Stimulated activated CD8-positive, alpha-beta memory T cell treated with anti-CD3 and anti-CD28 coated beads, Interleukin-15, amount 100 ng/mL, for 1 hour (primary cell): ENCODE data around the gene GPR42.

Experiments
- DNase-seq: peaks from one replicate; pipeline ENCODE4 v3.0.0-alpha.2; 2020; ENCODE audit warnings: low read depth

Gene GPR42

GRCh38 chr19:35370722-35371121, at the start of gene GPR42:
GPR42 (plus strand) TSS chr19:35371068; CDS start chr19:35371360, 292 bp downstream.
- DNase-seq: no peak

GRCh38 chr19:35321291-35321690, 49.6 kb upstream of the GPR42 start:
- no peak for DNase-seq

GRCh38 chr19:35322014-35322413, 48.9 kb upstream of the GPR42 start:
- no peak for DNase-seq

GRCh38 chr19:35327642-35328041, 43.2 kb upstream of the GPR42 start:
- no peak for DNase-seq

GRCh38 chr19:35328851-35329285, 42.0 kb upstream of the GPR42 start, which contains the start of gene CD22:
CD22 (plus strand) TSS chr19:35329187; CDS start chr19:35332041, 2,854 bp downstream.
- DNase-seq: no peak

GRCh38 chr19:35329323-35329722, 41.5 kb upstream of the GPR42 start:
- no peak for DNase-seq

GRCh38 chr19:35330475-35330874, 40.4 kb upstream of the GPR42 start:
- DNase-seq: no peak

GRCh38 chr19:35331551-35332214, 39.2 kb upstream of the GPR42 start:
- no peak for DNase-seq

- DNase-seq: no peak
These were observed 38.1 kb upstream of the GPR42 start for GRCh38 chr19:35332817-35333216.

GRCh38 chr19:35334144-35334753, 36.6 kb upstream of the GPR42 start:
- DNase-seq: no peak

GRCh38 chr19:35336166-35336955, 34.5 kb upstream of the GPR42 start:
- no peak for DNase-seq

- DNase-seq: no peak
These were observed 33.5 kb upstream of the GPR42 start for GRCh38 chr19:35337097-35337983.

GRCh38 chr19:35337984-35338296, 32.9 kb upstream of the GPR42 start:
- no peak for DNase-seq

- DNase-seq: no peak
These were observed 30.4 kb upstream of the GPR42 start for GRCh38 chr19:35340431-35340830.

- DNase-seq: no peak
These were observed 29.9 kb upstream of the GPR42 start for GRCh38 chr19:35341006-35341405.

- DNase-seq: no peak
These were observed 29.2 kb upstream of the GPR42 start for GRCh38 chr19:35341565-35342225.

- no peak for DNase-seq
These were observed 28.4 kb upstream of the GPR42 start for GRCh38 chr19:35342430-35342829.

GRCh38 chr19:35344511-35345031, 26.3 kb upstream of the GPR42 start:
- no peak for DNase-seq

- DNase-seq: no peak
These were observed 25.2 kb upstream of the GPR42 start for GRCh38 chr19:35345671-35346111.

- peak; percentile 48 for DNase-seq
These were observed 24.4 kb upstream of the GPR42 start for GRCh38 chr19:35346193-35347052.
